WERI-Rb-1 (cell line): Measurements from ENCODE around the gene SHC2.
"Not testable (repeated sequence)": the region's sequence is repeated elsewhere in the genome, so short reads cannot be mapped to it uniquely, and the experiment has no call there.

Experiments
- DNase-seq: peaks from one replicate; pipeline ENCODE4 v3.0.0-alpha.2; 2020
- H3K27ac ChIP-seq: fragments of 250-450 bp; sonication (Bioruptor Pico); 2 replicates; pipeline ENCODE4 v1.5.1; 2020; ENCODE audit warnings: mild to moderate bottlenecking, moderate library complexity
- H3K27me3 ChIP-seq: fragments of 250-450 bp; sonication (Bioruptor Pico); 2 replicates; pipeline ENCODE4 v1.5.1; 2021; ENCODE audit warnings: mild to moderate bottlenecking, low read depth, moderate library complexity; ENCODE audit not compliant: insufficient read depth, severe bottlenecking
- H3K36me3 ChIP-seq: fragments of 250-450 bp; sonication (Bioruptor Pico); 2 replicates; pipeline ENCODE4 v1.5.1; 2020; ENCODE audit warnings: mild to moderate bottlenecking, moderate library complexity
- H3K4me3 ChIP-seq: 2 replicates; pipeline ENCODE4 v1.5.1; 2011; ENCODE audit warnings: low read depth, mild to moderate bottlenecking, control low read depth, low read length
- H3K9me3 ChIP-seq: fragments of 250-450 bp; sonication (Bioruptor Pico); 2 replicates; pipeline ENCODE4 v1.5.1; 2021; ENCODE audit warnings: mild to moderate bottlenecking, moderate library complexity; ENCODE audit not compliant: severe bottlenecking
- CTCF ChIP-seq: IDR thresholded peaks from 2 replicates; pipeline ENCODE4 v1.5.1; 2011; ENCODE audit warnings: low read depth, mild to moderate bottlenecking, control low read depth, inconsistent platforms, low read length

Gene SHC2

GRCh38 chr19:412356-413355, 48.2 kb downstream of the SHC2 start:
- H3K27ac ChIP-seq, result no peak overlapping the region
- H3K4me3 ChIP-seq, result no peak overlapping the region
- TF ChIP-seq CTCF, result peak; percentile 13; the same call in 1 of the 2 replicates
- peaks cover 3% of the 10 kb centered on the region for H3K9me3 ChIP-seq
- DNase-seq, result peak; percentile 60
- no peaks in the 10 kb centered on the region for H3K27me3 ChIP-seq
- H3K36me3 ChIP-seq, result peaks cover 5% of the 10 kb centered on the region; the same call in 1 of the 2 replicates

DNA sequence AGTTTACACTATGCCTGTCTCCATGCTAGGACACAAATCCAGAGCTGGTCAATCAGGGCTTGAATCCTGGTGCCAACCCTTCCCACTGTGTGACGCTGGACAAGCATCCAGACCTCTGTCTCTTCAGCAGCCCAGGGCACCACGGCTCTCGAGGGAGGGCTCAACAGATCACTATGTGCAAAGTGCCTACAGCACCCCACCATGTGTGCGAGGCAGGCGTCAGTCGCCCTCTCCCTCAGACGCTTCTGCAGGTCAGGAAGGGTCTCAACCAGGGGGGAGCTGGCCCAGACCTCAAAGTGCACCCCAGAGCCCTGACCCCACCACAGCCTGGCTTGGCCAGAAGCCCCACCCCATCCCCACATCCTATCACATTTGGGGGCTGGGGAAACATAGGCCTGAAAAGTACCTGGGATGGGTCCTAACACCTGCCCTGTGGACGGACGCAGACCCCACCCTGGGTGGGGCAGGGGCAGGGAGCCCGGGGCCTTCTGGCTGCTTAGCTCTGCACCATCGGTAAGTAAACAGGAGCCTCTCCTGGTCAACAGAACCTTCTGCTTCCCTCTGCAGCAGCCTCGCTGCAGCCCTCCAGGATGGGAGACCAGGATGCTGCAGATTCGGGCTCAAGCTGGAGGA, 49.0 kb downstream of the SHC2 start:
- H3K27ac ChIP-seq, result no peak overlapping the region
- H3K9me3 ChIP-seq, result peaks cover 3% of the 10 kb centered on the region
- no peak overlapping the region for H3K4me3 ChIP-seq
- peaks cover 3% of the 10 kb centered on the region; the same call in 1 of the 2 replicates for H3K36me3 ChIP-seq
- TF ChIP-seq CTCF, result no peak
- H3K27me3 ChIP-seq, result no peaks in the 10 kb centered on the region
- peak; percentile 8 for DNase-seq

- H3K27ac ChIP-seq, H3K36me3 ChIP-seq, H3K4me3 ChIP-seq, H3K27me3 ChIP-seq, H3K9me3 ChIP-seq, DNase-seq: not testable (repeated sequence)
Measured at GRCh38 chr19:411121-411722, 49.6 kb downstream of the SHC2 start.

DNA sequence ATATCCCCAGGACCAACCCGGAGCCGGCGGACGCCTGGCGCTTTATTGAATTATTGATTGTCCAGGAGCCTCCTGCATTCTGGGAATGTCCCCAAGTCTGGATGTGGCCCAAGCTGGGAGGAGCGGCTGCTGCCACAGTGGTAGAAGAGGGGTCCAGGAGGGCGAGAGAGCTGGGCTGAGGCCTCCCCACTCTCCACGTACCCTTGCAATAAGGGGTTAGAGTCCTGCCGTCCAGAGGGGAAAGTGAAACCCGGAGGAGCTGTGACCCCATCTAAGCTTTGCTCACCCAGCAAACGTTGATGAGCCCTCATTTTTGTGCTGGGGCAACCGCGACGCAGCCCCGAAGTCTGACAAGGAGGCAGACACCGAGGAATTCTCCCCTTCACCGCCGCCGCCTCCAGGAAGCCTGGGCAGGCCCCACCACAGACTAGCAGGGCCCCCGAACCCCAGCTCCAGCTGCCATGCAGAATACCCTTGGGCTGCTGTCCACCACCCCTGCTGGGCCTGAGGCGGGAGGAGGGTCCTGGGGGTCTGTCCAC, 50.5 kb downstream of the SHC2 start:
- TF ChIP-seq CTCF, result no peak
- no peak overlapping the region for H3K4me3 ChIP-seq
- H3K27me3 ChIP-seq, result no peaks in the 10 kb centered on the region
- no peaks in the 10 kb centered on the region; the same call in 1 of the 2 replicates for H3K36me3 ChIP-seq
- no peak overlapping the region for H3K27ac ChIP-seq
- peaks cover 3% of the 10 kb centered on the region for H3K9me3 ChIP-seq
- peak; percentile 6 for DNase-seq

GRCh38 chr19:409516-410242, 51.2 kb downstream of the SHC2 start:
- Histone ChIP-seq H3K27me3 (no peaks in the 10 kb centered on the region), H3K36me3 (no peaks in the 10 kb centered on the region; the same call in 1 of the 2 replicates), H3K27ac (peak overlapping the region; percentile 18; the same call in 1 of the 2 replicates), H3K4me3 (peak overlapping the region; percentile 53), H3K9me3 (peaks cover 3% of the 10 kb centered on the region)
- DNase-seq, result peak; percentile 34
- TF ChIP-seq CTCF, result no peak
